Measurements from ENCODE around the gene TTC5. TPM values are rescaled to one million over a fixed set of nuclear protein-coding genes. Genes with fewer than 3 reads are reported as not detected.
"Not testable (repeated sequence)": the region's sequence is repeated elsewhere in the genome, so short reads cannot be mapped to it uniquely, and the experiment has no call there.

Gene TTC5
- total RNA-seq, 2 donors from 2014 or later = 11.1 to 18.5 TPM

DNA sequence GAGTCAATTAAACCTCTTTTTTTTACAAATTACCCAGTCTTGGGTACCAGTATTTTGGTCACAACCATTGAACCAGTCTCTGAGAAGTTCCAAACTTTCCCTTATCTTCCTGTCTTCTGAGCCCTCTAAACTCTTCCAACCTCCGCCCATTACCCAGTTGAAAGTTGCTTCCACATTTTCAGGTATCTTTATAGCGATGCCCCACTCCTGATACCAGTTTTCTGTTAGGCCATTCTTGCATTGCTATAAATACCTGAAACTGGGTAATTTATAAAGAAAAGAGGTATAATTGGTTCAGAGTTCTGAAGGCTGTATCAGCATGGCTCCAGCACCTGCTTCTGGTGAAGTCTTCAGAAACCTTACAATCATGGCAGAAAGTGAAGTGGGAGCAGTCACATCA, 31.7 kb downstream of the TTC5 start:
- WGBS = 98% methylated on average over 2 of the region's 2 CpGs
- Histone ChIP-seq H3K27me3 (replicated peaks; ENCODE audit: insufficient read depth) (no peaks in the 10 kb centered on the region), H3K4me3 (no peak overlapping the region), H3K27ac (no peak overlapping the region), H3K9me3 (no peaks in the 10 kb centered on the region), H3K4me1 (replicated peaks) (no peaks in the 10 kb centered on the region), H3K36me3 (no peaks in the 10 kb centered on the region)
- intact Hi-C loops (cut with DNase I) = no loop called here
- DNase-seq (ENCODE audit: low spot score) = no peak
- TF ChIP-seq POLR2AphosphoS5 (IDR thresholded peaks at IDR 0.05) = no peak
- TF ChIP-seq POLR2A (IDR thresholded peaks at IDR 0.05) = no peak

DNA sequence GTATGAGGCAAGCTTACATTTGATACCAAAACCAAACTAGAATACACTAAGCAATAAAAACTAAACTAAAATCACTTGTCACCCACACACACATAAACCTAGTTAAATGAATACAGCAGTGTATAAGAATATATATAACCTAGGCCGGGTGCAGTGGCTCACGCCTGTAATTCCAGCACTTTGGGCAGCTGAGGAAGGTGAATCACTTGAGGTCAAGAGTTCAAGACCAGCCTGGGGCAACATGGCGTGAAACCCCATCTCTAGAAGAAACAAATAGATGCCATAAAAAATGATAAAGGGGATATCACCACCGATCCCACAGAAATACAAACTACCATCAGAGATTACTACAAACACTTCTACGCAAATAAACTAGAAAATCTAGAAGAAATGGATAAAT, 41.4 kb downstream of the TTC5 start:
- H3K36me3 ChIP-seq; H3K9me3 ChIP-seq; H3K27me3 ChIP-seq (replicated peaks; ENCODE audit: insufficient read depth); H3K27ac ChIP-seq; intact Hi-C loops (cut with DNase I); DNase-seq (ENCODE audit: low spot score); H3K4me3 ChIP-seq; H3K4me1 ChIP-seq (replicated peaks): not testable (repeated sequence)
- 88% methylated on average over 5 of the region's 5 CpGs for WGBS

DNA sequence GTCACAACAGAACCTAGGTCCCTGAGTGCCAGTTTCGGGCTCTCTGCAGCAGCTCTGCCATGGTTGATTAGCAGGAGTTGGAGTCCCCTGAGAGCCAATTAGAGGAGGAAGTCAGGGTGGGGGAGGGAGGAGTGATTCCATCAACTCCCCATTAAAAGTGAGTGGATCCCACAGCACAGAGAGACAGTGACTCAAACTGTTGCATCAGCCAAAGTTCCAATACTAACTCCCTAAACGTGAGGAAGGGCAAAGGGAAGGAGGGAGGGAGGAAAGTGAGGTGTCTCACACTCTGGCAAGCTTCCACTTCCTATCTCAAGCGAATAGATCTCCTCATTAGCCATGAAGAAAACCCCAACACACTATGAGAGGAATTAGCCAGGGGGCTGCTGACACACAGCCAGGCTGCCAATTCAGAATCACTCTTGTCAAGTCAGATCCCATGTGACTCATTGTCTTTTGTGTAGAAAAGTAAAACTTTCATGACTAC, 43.1 kb downstream of the TTC5 start:
- Histone ChIP-seq H3K4me1 (replicated peaks) (no peaks in the 10 kb centered on the region), H3K36me3 (no peaks in the 10 kb centered on the region), H3K4me3 (no peak overlapping the region), H3K27me3 (replicated peaks; ENCODE audit: insufficient read depth) (no peaks in the 10 kb centered on the region), H3K27ac (no peak overlapping the region), H3K9me3 (no peaks in the 10 kb centered on the region)
- no peak for DNase-seq (ENCODE audit: low spot score)
- no peak for TF ChIP-seq POLR2AphosphoS5 (IDR thresholded peaks at IDR 0.05)
- TF ChIP-seq, protein P1, sequence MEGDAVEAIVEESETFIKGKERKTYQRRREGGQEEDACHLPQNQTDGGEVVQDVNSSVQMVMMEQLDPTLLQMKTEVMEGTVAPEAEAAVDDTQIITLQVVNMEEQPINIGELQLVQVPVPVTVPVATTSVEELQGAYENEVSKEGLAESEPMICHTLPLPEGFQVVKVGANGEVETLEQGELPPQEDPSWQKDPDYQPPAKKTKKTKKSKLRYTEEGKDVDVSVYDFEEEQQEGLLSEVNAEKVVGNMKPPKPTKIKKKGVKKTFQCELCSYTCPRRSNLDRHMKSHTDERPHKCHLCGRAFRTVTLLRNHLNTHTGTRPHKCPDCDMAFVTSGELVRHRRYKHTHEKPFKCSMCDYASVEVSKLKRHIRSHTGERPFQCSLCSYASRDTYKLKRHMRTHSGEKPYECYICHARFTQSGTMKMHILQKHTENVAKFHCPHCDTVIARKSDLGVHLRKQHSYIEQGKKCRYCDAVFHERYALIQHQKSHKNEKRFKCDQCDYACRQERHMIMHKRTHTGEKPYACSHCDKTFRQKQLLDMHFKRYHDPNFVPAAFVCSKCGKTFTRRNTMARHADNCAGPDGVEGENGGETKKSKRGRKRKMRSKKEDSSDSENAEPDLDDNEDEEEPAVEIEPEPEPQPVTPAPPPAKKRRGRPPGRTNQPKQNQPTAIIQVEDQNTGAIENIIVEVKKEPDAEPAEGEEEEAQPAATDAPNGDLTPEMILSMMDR (IDR thresholded peaks at IDR 0.05) = no peak
- no peak for TF ChIP-seq POLR2A (IDR thresholded peaks at IDR 0.05)
- 50% methylated on average over 3 of the region's 3 CpGs for WGBS
- intact Hi-C loops (cut with DNase I) = no loop called here

DNA sequence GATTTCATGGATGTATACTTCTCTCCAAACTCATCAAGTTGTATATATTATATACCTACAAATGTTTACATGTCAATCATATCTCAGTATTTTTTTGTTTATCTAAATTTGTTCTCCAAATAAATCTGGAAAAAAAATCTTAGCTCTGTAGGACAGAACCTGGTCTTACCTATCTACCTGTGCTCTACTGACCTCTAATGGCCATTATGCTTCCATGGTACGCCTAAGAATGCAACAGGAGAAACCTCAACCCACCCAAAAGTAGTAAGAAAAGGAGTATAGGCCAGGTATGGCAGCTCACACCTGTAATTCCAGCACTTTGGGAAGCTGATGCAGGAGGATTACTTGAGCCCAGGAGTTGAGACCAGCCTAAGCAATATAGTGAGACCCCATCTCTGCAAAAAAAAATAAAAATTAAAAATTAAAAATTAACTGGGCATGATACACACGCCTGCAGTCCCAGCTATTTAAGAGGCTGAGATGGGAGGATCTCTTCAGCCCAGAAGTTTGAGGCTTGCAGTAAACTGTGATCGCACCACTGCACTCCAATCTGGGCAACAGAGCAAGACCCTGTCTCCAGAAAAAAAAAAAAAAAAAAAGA, 58.0 kb downstream of the TTC5 start:
- TF ChIP-seq POLR2A (IDR thresholded peaks at IDR 0.05) (no peak), POLR2AphosphoS5 (IDR thresholded peaks at IDR 0.05) (no peak)
- TF ChIP-seq, protein P1 (IDR thresholded peaks at IDR 0.05) = peak in 1 of 4 experiments; percentile 27
- Histone ChIP-seq H3K36me3 (no peaks in the 10 kb centered on the region), H3K9me3 (no peaks in the 10 kb centered on the region), H3K27me3 (replicated peaks; ENCODE audit: insufficient read depth) (no peaks in the 10 kb centered on the region), H3K27ac (no peak overlapping the region), H3K4me3 (no peak overlapping the region), H3K4me1 (replicated peaks) (no peaks in the 10 kb centered on the region)
- no peak for DNase-seq (ENCODE audit: low spot score)
- intact Hi-C loops (cut with DNase I) = no loop called here
- WGBS = 71% methylated on average over 3 of the region's 3 CpGs

Small RNA genes lying within 50 kb of the gene (small RNA-seq; reads per million reads assigned to genes)
- gene SNORA79B (0 reads per million in 2 donors), gene SNORD126 (216 to 273 reads per million in 2 donors)

Other genes with a start within 250 kb of the TTC5 start
- gene OR4L1, start 245.9 kb downstream of the TTC5 start, total RNA-seq = not detected
- gene OR4K17, start 195.2 kb downstream of the TTC5 start, total RNA-seq = not detected
- gene OR4N5, start 167.1 kb downstream of the TTC5 start, total RNA-seq = not detected
- not detected for gene OR11G2, start 115.1 kb downstream of the TTC5 start, total RNA-seq
- gene OR11H6, start 82.2 kb downstream of the TTC5 start, total RNA-seq = not detected
- gene OR11H7, start 77.0 kb downstream of the TTC5 start, total RNA-seq = not detected
- not detected for gene OR11H4, start 66.7 kb downstream of the TTC5 start, total RNA-seq
- 10 to 100 TPM; 34.6 to 47.8 TPM for gene CCNB1IP1, start 27.3 kb upstream of the TTC5 start, total RNA-seq
- 10 to 100 TPM; 10.7 to 23.1 TPM for gene PARP2, start 37.7 kb upstream of the TTC5 start, total RNA-seq
- 10 to 100 TPM; 25.8 to 31.0 TPM for gene TEP1, start 107.5 kb upstream of the TTC5 start, total RNA-seq
- gene KLHL33, start 130.2 kb upstream of the TTC5 start, total RNA-seq = 1 to 10 TPM in 1 of 2 donors, under 1 TPM in 1; 0.77 to 1.7 TPM
- gene OSGEP, start 148.9 kb upstream of the TTC5 start, total RNA-seq = 10 to 100 TPM; 54.2 to 71.7 TPM
- gene APEX1, start 149.3 kb upstream of the TTC5 start, total RNA-seq = 100 to 1,000 TPM; 113 to 178 TPM
- gene PIP4P1, start 155.5 kb upstream of the TTC5 start, total RNA-seq = 10 to 100 TPM; 24.8 to 37.8 TPM
- 10 to 100 TPM; 14.2 to 20.3 TPM for gene PNP, start 163.5 kb upstream of the TTC5 start, total RNA-seq
- gene RNASE10, start 199.6 kb upstream of the TTC5 start, total RNA-seq = 1 to 10 TPM in 1 of 2 donors, not detected in 1; 1.4 TPM